ENCODE results near the gene EPGN.
"Not testable (repeated sequence)": the region's sequence is repeated elsewhere in the genome, so short reads cannot be mapped to it uniquely, and the experiment has no call there.

The EPGN gene

DNA sequence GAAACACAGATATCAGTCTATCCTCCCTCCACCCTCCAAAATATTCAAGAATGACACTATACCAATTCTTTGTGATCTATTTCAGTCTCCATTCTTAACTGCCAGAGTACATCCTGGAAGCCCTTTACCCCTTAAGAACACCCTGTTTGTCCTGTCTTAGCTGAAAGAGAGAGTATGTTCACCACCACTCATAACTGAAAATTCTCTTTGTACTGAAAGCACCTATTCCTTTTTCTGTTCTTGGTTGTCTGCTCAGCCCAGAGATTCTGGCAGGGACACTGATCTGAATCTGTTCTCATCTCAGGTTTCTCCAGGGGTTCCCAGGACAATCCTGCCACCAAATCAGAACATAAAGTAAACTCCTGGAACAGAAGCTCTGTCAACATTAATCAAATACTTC lies 31.2 kb downstream of the EPGN start:
- Histone ChIP-seq H3K9me3 (ENCODE audit: control insufficient read depth, insufficient read depth, low read length) (peaks cover 6% of the 10 kb centered on the region), H3K4me1 (ENCODE audit: insufficient read depth, low read length) (no peaks in the 10 kb centered on the region), H3K36me3 (ENCODE audit: insufficient read depth, low read length) (no peaks in the 10 kb centered on the region), H3K9ac (ENCODE audit: low read depth, low read length) (no peak overlapping the region)

DNA sequence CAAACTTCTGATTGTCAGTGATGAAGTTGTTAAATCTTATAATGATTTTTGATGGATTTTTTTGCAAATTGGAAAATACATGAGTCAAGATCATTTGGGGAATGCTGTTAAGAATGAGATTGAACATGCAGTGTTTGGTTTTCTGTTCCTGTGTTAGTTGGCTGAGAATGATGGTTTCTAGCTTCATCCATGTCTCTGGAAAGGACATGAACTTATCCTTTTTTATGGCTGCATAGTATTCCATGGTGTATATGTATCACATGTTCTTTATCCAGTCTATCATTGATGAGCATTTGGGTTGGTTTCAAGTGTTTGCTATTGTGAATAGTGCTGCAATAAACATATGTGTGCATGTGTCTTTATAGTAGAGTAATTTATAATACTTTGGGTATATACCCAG lies 32.2 kb downstream of the EPGN start:
- H3K36me3 ChIP-seq (ENCODE audit: insufficient read depth, low read length); H3K9ac ChIP-seq (ENCODE audit: low read depth, low read length); H3K4me1 ChIP-seq (ENCODE audit: insufficient read depth, low read length); H3K9me3 ChIP-seq (ENCODE audit: control insufficient read depth, insufficient read depth, low read length): not testable (repeated sequence)

DNA sequence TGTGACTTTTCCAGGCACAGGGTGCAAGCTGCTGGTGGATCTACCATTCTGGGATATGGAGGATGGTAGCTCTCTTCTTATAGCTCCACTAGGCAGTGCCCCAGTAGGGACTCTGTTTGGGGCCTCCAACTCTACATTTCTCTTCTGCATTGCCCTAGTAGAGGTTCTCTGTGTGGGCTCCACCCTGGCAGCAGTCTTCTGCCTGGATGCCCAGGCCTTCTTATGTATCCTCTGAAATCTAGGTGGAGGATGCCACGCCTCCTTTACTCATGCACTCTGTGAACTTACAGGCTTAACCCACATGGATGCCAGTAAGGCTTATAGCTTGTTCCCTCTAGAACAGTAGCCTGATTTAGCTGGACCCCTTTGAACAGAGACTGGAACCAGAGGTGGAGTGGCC lies 35.8 kb downstream of the EPGN start:
- no peaks in the 10 kb centered on the region for H3K36me3 ChIP-seq (ENCODE audit: insufficient read depth, low read length)
- H3K9me3 ChIP-seq (ENCODE audit: control insufficient read depth, insufficient read depth, low read length) = peaks cover 6% of the 10 kb centered on the region
- H3K9ac ChIP-seq (ENCODE audit: low read depth, low read length) = no peak overlapping the region
- no peaks in the 10 kb centered on the region for H3K4me1 ChIP-seq (ENCODE audit: insufficient read depth, low read length)

GRCh38 chr4:74353858-74354257 lies 45.6 kb downstream of the EPGN start:
- Histone ChIP-seq H3K36me3 (ENCODE audit: insufficient read depth, low read length) (no peaks in the 10 kb centered on the region), H3K9me3 (ENCODE audit: control insufficient read depth, insufficient read depth, low read length) (no peaks in the 10 kb centered on the region), H3K4me1 (ENCODE audit: insufficient read depth, low read length) (no peaks in the 10 kb centered on the region), H3K9ac (ENCODE audit: low read depth, low read length) (no peak overlapping the region)

DNA sequence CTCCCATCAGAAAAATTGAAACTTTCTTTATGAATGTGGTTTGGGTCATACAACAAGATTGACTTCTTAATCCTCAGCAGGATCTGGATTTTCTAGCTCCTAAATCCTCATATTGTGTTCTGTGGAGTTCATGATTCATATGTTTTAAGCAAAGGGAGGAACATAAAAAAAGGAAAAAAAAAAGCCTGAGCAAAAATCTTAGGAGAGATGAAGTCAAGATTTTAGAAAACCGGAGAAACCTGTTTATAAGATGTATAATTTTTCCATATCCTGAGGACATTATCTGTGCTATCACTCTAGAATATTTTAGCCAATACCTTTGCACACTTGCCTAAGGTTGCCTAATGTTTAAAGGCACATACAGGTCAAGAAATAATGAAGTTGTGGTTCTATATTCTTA lies 49.7 kb downstream of the EPGN start:
- H3K9ac ChIP-seq (ENCODE audit: low read depth, low read length) = no peak overlapping the region
- no peaks in the 10 kb centered on the region for H3K36me3 ChIP-seq (ENCODE audit: insufficient read depth, low read length)
- H3K4me1 ChIP-seq (ENCODE audit: insufficient read depth, low read length) = no peaks in the 10 kb centered on the region
- no peaks in the 10 kb centered on the region for H3K9me3 ChIP-seq (ENCODE audit: control insufficient read depth, insufficient read depth, low read length)

GRCh38 chr4:74361671-74362070 lies 53.4 kb downstream of the EPGN start:
- H3K9ac ChIP-seq (ENCODE audit: low read depth, low read length) = no peak overlapping the region
- peaks cover 3% of the 10 kb centered on the region; the same call in 1 of the 2 replicates for H3K4me1 ChIP-seq (ENCODE audit: insufficient read depth, low read length)
- no peaks in the 10 kb centered on the region for H3K9me3 ChIP-seq (ENCODE audit: control insufficient read depth, insufficient read depth, low read length)
- H3K36me3 ChIP-seq (ENCODE audit: insufficient read depth, low read length) = no peaks in the 10 kb centered on the region

DNA sequence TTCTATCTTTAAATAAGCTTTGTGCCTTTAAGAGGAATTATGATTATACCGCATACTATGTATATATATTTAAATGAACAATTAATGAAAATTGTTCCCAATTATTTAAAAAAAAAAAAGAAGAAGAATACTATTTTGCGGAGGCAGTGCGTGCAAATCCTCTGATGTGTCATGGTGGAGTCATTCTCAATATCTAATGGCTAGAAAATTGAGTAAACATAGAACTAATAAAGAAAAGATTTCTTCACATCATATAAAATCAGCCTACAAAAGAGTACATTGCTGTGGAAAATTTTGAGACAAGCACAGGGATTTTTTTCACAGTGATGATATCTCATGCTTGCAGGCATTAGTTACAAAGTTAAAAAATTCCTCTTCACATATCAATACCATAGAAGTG lies 54.1 kb downstream of the EPGN start:
- no peak overlapping the region for H3K9ac ChIP-seq (ENCODE audit: low read depth, low read length)
- no peaks in the 10 kb centered on the region for H3K9me3 ChIP-seq (ENCODE audit: control insufficient read depth, insufficient read depth, low read length)
- no peaks in the 10 kb centered on the region for H3K36me3 ChIP-seq (ENCODE audit: insufficient read depth, low read length)
- H3K4me1 ChIP-seq (ENCODE audit: insufficient read depth, low read length) = peaks cover 3% of the 10 kb centered on the region; the same call in 1 of the 2 replicates

DNA sequence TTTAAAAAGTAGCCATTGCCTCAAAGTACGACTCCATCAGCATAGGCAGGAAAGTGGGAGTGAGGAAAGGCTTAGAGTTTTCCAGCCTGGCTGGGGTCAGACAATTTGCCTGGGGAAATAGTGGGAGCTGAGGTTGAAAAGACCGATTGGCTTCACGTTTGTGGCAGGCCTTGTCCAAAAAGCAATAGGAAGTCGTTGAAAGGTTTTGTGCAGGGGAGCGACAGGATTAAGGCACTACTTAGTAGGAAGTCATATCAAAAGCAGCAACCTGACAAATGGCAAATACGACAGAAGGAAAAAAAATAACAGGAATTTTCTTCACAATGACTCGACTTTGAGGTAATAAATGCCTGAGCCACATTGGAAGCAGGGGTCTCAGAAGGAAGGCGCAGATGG lies 56.0 kb downstream of the EPGN start:
- Histone ChIP-seq H3K36me3 (ENCODE audit: insufficient read depth, low read length) (no peaks in the 10 kb centered on the region), H3K9me3 (ENCODE audit: control insufficient read depth, insufficient read depth, low read length) (no peaks in the 10 kb centered on the region), H3K9ac (ENCODE audit: low read depth, low read length) (peak overlapping the region; percentile 77; the same call in 1 of the 2 replicates), H3K4me1 (ENCODE audit: insufficient read depth, low read length) (peaks cover 3% of the 10 kb centered on the region; the same call in 1 of the 2 replicates)

DNA sequence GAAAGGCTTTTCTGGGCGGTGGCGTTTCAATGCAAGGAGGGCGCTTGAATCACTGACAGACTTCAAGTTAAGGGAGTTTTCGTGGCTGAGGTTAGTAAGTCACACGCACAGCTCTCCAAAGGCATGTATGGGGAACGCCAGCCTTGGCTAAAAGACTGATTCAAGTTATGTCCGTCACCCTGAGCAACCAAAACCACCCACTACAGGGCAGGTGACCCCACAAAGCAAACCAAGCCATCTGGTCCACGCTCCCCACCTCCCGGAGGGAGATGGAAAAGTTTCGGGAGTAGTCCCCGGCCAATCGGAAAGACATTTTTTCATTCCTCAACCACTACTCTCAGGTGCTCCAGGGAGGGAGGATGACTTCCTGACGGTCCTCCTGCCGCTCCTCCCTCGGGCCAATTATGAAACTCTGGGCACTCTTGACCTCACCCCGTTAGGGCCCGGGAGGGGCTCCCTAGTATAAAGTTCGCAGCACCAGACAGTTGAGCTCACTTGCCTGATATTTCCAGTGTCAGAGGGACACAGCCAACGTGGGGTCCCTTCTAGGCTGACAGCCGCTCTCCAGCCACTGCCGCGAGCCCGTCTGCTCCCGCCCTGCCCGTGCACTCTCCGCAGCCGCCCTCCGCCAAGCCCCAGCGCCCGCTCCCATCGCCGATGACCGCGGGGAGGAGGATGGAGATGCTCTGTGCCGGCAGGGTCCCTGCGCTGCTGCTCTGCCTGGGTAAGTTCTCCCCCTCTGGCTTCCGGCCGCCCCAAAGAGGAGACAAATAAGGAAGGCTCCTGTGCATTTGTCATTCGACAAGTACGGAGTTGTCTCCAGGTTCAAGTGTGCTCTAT lies 56.6 kb downstream of the EPGN start, which contains the start of gene EREG:
TSS of gene EREG (plus strand) at position 494 of the 840 bp plus-strand sequence. CDS start at position 658, 164 bp downstream.
- peak within 1 kb of the TSS; percentile 77 for H3K9ac ChIP-seq (ENCODE audit: low read depth, low read length)
- no peaks in the 10 kb centered on the region for H3K9me3 ChIP-seq (ENCODE audit: control insufficient read depth, insufficient read depth, low read length)
- H3K36me3 ChIP-seq (ENCODE audit: insufficient read depth, low read length) = no peaks in the 10 kb centered on the region
- H3K4me1 ChIP-seq (ENCODE audit: insufficient read depth, low read length) = peaks cover 3% of the 10 kb centered on the region; the same call in 1 of the 2 replicates

GRCh38 chr4:74365761-74366160 lies 57.5 kb downstream of the EPGN start:
- no peaks in the 10 kb centered on the region for H3K36me3 ChIP-seq (ENCODE audit: insufficient read depth, low read length)
- H3K9ac ChIP-seq (ENCODE audit: low read depth, low read length) = peak overlapping the region; percentile 77; the same call in 1 of the 2 replicates
- no peaks in the 10 kb centered on the region for H3K9me3 ChIP-seq (ENCODE audit: control insufficient read depth, insufficient read depth, low read length)
- peaks cover 5% of the 10 kb centered on the region; the same call in 1 of the 2 replicates for H3K4me1 ChIP-seq (ENCODE audit: insufficient read depth, low read length)
